Neutrophil (primary cell): ENCODE results near the gene TAF5L.
A peak's percentile ranks its signal among the peaks of the same experiment; 100 is the strongest.
"Not testable (repeated sequence)": the region's sequence is repeated elsewhere in the genome, so short reads cannot be mapped to it uniquely, and the experiment has no call there.

Experiments
- H3K27ac ChIP-seq: fragments of 200-600 bp; sonication (generic); 2 replicates; pipeline ENCODE4 v1.5.1; 2016; ENCODE audit warnings: mild to moderate bottlenecking, moderate library complexity
- H3K27me3 ChIP-seq: fragments of 200-600 bp; sonication (generic); 2 replicates; pipeline ENCODE4 v1.6.0; 2016; ENCODE audit warnings: mild to moderate bottlenecking
- H3K36me3 ChIP-seq: fragments of 200-600 bp; sonication (generic); 2 replicates; pipeline ENCODE4 v1.5.1; 2017
- H3K4me1 ChIP-seq, 2 experiments: fragments of 200-600 bp in 1 of 2; sonication (generic) in 1 of 2; 1 replicate in 1 of 2; 2 replicates in 1 of 2; pipeline versions ENCODE4 v1.5.1 to v1.6.1; 2013 to 2016; ENCODE audit warnings: low read depth in 1 of 2, low read length in 1 of 2, mild to moderate bottlenecking in 1 of 2, moderate library complexity in 1 of 2; ENCODE audit not compliant: control insufficient read depth in 1 of 2, insufficient read depth in 1 of 2
- H3K4me3 ChIP-seq, 2 experiments: fragments of 200-600 bp in 1 of 2; sonication (generic) in 1 of 2; 1 replicate in 1 of 2; 2 replicates in 1 of 2; pipeline ENCODE4 v1.5.1; 2013 to 2016; ENCODE audit warnings: low read depth in 1 of 2, low read length in 1 of 2, mild to moderate bottlenecking in 1 of 2, moderate library complexity in 1 of 2
- H3K9me3 ChIP-seq: fragments of 200-600 bp; sonication (generic); 2 replicates; pipeline ENCODE4 v1.5.1; 2016
- CTCF ChIP-seq: fragments of 200-600 bp; sonication (generic); IDR thresholded peaks from 2 replicates; pipeline ENCODE4 v1.5.1; 2016; ENCODE audit warnings: antibody characterized with exemption

TAF5L gene

GRCh38 chr1:229623838-229624237, 2.1 kb downstream of the TAF5L start:
- H3K27me3 ChIP-seq = no peaks in the 10 kb centered on the region
- no peak for TF ChIP-seq CTCF
- no peaks in the 10 kb centered on the region for H3K9me3 ChIP-seq
- peaks cover 37 to 38% of the 10 kb centered on the region in 2 experiments for H3K4me1 ChIP-seq
- no peak overlapping the region for H3K27ac ChIP-seq
- H3K36me3 ChIP-seq = no peaks in the 10 kb centered on the region
- no peak overlapping the region for H3K4me3 ChIP-seq

GRCh38 chr1:229623225-229623624, 2.7 kb downstream of the TAF5L start:
- H3K27me3 ChIP-seq = no peaks in the 10 kb centered on the region
- TF ChIP-seq CTCF = no peak
- H3K4me1 ChIP-seq = peaks cover 37 to 38% of the 10 kb centered on the region in 2 experiments
- H3K36me3 ChIP-seq = no peaks in the 10 kb centered on the region
- H3K9me3 ChIP-seq = no peaks in the 10 kb centered on the region
- no peak overlapping the region for H3K4me3 ChIP-seq
- H3K27ac ChIP-seq = no peak overlapping the region

GRCh38 chr1:229622641-229623120, 3.2 kb downstream of the TAF5L start:
- peaks cover 37 to 38% of the 10 kb centered on the region in 2 experiments for H3K4me1 ChIP-seq

GRCh38 chr1:229621663-229622062, 4.3 kb downstream of the TAF5L start:
- Histone ChIP-seq H3K36me3 (no peaks in the 10 kb centered on the region), H3K4me3 (no peak overlapping the region), H3K27me3 (no peaks in the 10 kb centered on the region), H3K27ac (no peak overlapping the region), H3K9me3 (no peaks in the 10 kb centered on the region), H3K4me1 (peaks cover 35 to 36% of the 10 kb centered on the region in 2 experiments)
- TF ChIP-seq CTCF = no peak

More at GRCh38 chr1:229622641-229623120, 3.2 kb downstream of the TAF5L start:
- not testable (repeated sequence) for H3K4me3 ChIP-seq, H3K27me3 ChIP-seq, H3K36me3 ChIP-seq, H3K27ac ChIP-seq, H3K9me3 ChIP-seq

- peak overlapping the region; percentile 13 for H3K27ac ChIP-seq
- no peaks in the 10 kb centered on the region for H3K27me3 ChIP-seq
- H3K4me1 ChIP-seq = peaks cover 29 to 30% of the 10 kb centered on the region in 2 experiments
- no peaks in the 10 kb centered on the region for H3K36me3 ChIP-seq
- H3K4me3 ChIP-seq = no peak overlapping the region
- TF ChIP-seq CTCF = no peak
- H3K9me3 ChIP-seq = no peaks in the 10 kb centered on the region
Observed at GRCh38 chr1:229620876-229621275, 5.0 kb downstream of the TAF5L start.

GRCh38 chr1:229619614-229620013, 6.3 kb downstream of the TAF5L start:
- Histone ChIP-seq H3K36me3 (no peaks in the 10 kb centered on the region), H3K27me3 (no peaks in the 10 kb centered on the region), H3K4me1 (peaks cover 21 to 25% of the 10 kb centered on the region in 2 experiments), H3K4me3 (no peak overlapping the region), H3K27ac (no peak overlapping the region), H3K9me3 (no peaks in the 10 kb centered on the region)
- TF ChIP-seq CTCF = no peak
